Activated CD8-positive, alpha-beta T cell treated with anti-CD3 and anti-CD28 coated beads for 36 hours (primary cell): ENCODE data around the gene UQCRH. TPM values are rescaled to one million over a fixed set of nuclear protein-coding genes. Genes with fewer than 3 reads are reported as not detected.

Experiments
- ATAC-seq: fragments of 200-7000 bp; cut with Tn5 transposase; one replicate; pipeline ENCODE4 v1.10.0; 2021; ENCODE audit warnings: mild to moderate bottlenecking, moderate library complexity
- CTCF ChIA-PET: fragments of 350-600 bp; sonication (Branson Sonifier 250); formaldehyde crosslinking; loops from one replicate; lab custom pipeline; 2021; ENCODE audit warnings: antibody characterized with exemption; lab: Charles Lee
- POLR2A ChIA-PET: fragments of 350-600 bp; sonication (Branson Sonifier 250); formaldehyde crosslinking; loops from one replicate; lab custom pipeline; 2021; ENCODE audit warnings: antibody characterized with exemption; lab: Charles Lee
- DNase-seq: peaks from one replicate; pipeline ENCODE4 v3.0.0-alpha.2; 2020
- H3K27ac Mint-ChIP-seq: one replicate; pipeline ENCODE4 v1.8.0; 2021; ENCODE audit warnings: mild to moderate bottlenecking, mixed read lengths
- H3K27me3 Mint-ChIP-seq: one replicate; pipeline ENCODE4 v1.8.0; 2021; ENCODE audit warnings: mixed read lengths
- H3K36me3 Mint-ChIP-seq: one replicate; pipeline ENCODE4 v1.8.0; 2021; ENCODE audit warnings: low read depth, mixed read lengths
- H3K4me1 Mint-ChIP-seq: one replicate; pipeline ENCODE4 v1.8.0; 2021; ENCODE audit warnings: low read depth, mixed read lengths
- H3K4me3 Mint-ChIP-seq: one replicate; pipeline ENCODE4 v1.8.0; 2021; ENCODE audit warnings: mild to moderate bottlenecking, moderate library complexity, mixed read lengths
- H3K9me3 Mint-ChIP-seq: one replicate; pipeline ENCODE4 v1.8.0; 2021; ENCODE audit warnings: mixed read lengths
- CTCF ChIP-seq: fragments of 200-600 bp; IDR thresholded peaks from one replicate; pipeline ENCODE4 v1.8.0; 2022; ENCODE audit warnings: antibody characterized with exemption, mild to moderate bottlenecking
- intact Hi-C: fragments of 100-400 bp; cut with micrococcal nuclease; formaldehyde crosslinking; loops from one replicate; pipeline ENCODE4 v1.10.0; 2022
- total RNA-seq, 2 experiments: library from RNA; stranded (reverse); gene quantifications; one replicate each; pipeline ENCODE4 v1.2.3, GENCODE V29; 2021

Gene UQCRH
- total RNA-seq, 2 experiments from 2014 or later = 391 to 396 TPM

- no peak overlapping the region for H3K27ac Mint-ChIP-seq
- ChIA-PET CTCF (interaction anchor here (0.7 to 1.1 kb wide), 6 partner anchors 11 to 103 kb away, joined by 3 read pairs; partner anchors contain the start of gene RAD54L), POLR2A (interaction anchor here (0.6 to 4.5 kb wide), 7 partner anchors 10 to 97 kb away, joined by 3 to 27 read pairs (median 3); partner anchors contain the start of genes LRRC41, RAD54L and UQCRH)
- no peaks in the 10 kb centered on the region for H3K4me1 Mint-ChIP-seq
- intact Hi-C loops = no loop called here
- peaks cover 80% of the 10 kb centered on the region for H3K36me3 Mint-ChIP-seq
- no peak for TF ChIP-seq CTCF
- H3K27me3 Mint-ChIP-seq = no peaks in the 10 kb centered on the region
- H3K4me3 Mint-ChIP-seq = no peak overlapping the region
- no peak for DNase-seq
- H3K9me3 Mint-ChIP-seq = no peaks in the 10 kb centered on the region
- no peak for ATAC-seq
Measured at GRCh38 chr1:46263146-46263545, 40.4 kb upstream of the UQCRH start.

- peaks cover 84% of the 10 kb centered on the region for H3K36me3 Mint-ChIP-seq
- ATAC-seq (no peak), DNase-seq (no peak)
- ChIA-PET CTCF (no interaction called here), POLR2A (interaction anchor here (1.9 to 2.6 kb wide), 2 partner anchors 16 to 73 kb away, joined by 5 to 10 read pairs; no protein-coding TSS in a partner anchor)
- no peak overlapping the region for H3K4me3 Mint-ChIP-seq
- intact Hi-C loops = no loop called here
- no peak overlapping the region for H3K27ac Mint-ChIP-seq
- no peaks in the 10 kb centered on the region for H3K4me1 Mint-ChIP-seq
- TF ChIP-seq CTCF = no peak
- no peaks in the 10 kb centered on the region for H3K27me3 Mint-ChIP-seq
- no peaks in the 10 kb centered on the region for H3K9me3 Mint-ChIP-seq
Measured at GRCh38 chr1:46268578-46268977, 34.9 kb upstream of the UQCRH start.

- ChIA-PET POLR2A (interaction anchor here (0.7 to 2.7 kb wide), 11 partner anchors 9 to 44 kb away, joined by 3 to 13 read pairs (median 5); partner anchors contain the start of genes LRRC41 and UQCRH), CTCF (interaction anchor here (0.8 to 1.7 kb wide), 3 partner anchors 11 to 24 kb away, joined by 3 to 6 read pairs (median 3); no protein-coding TSS in a partner anchor)
- Mint-ChIP-seq H3K27me3 (no peaks in the 10 kb centered on the region), H3K36me3 (peaks cover 76% of the 10 kb centered on the region), H3K9me3 (no peaks in the 10 kb centered on the region), H3K4me1 (no peaks in the 10 kb centered on the region), H3K27ac (no peak overlapping the region), H3K4me3 (no peak overlapping the region)
- ATAC-seq = no peak
- no peak for DNase-seq
- TF ChIP-seq CTCF = no peak
- intact Hi-C loops = no loop called here
Measured at GRCh38 chr1:46274225-46275029, 29.1 kb upstream of the UQCRH start.

GRCh38 chr1:46275030-46275337 lies 28.5 kb upstream of the UQCRH start:
- no peaks in the 10 kb centered on the region for H3K4me1 Mint-ChIP-seq
- POLR2A ChIA-PET = interaction anchor here (0.7 to 2.6 kb wide), 6 partner anchors 8 to 44 kb away, joined by 3 to 8 read pairs (median 4); partner anchors contain the start of genes LRRC41 and UQCRH
- CTCF ChIA-PET = interaction anchor here (0.6 to 1.7 kb wide), 3 partner anchors 10 to 23 kb away, joined by 3 to 6 read pairs (median 3); no protein-coding TSS in a partner anchor
- no peaks in the 10 kb centered on the region for H3K27me3 Mint-ChIP-seq
- H3K4me3 Mint-ChIP-seq = no peak overlapping the region
- no peaks in the 10 kb centered on the region for H3K9me3 Mint-ChIP-seq
- DNase-seq = no peak
- peaks cover 75% of the 10 kb centered on the region for H3K36me3 Mint-ChIP-seq
- H3K27ac Mint-ChIP-seq = no peak overlapping the region
- no peak for ATAC-seq
- intact Hi-C loops = no loop called here
- TF ChIP-seq CTCF = no peak
